HG03457 (cell line): Measurements from ENCODE around the gene DRAM2.
"Not testable (repeated sequence)": the region's sequence is repeated elsewhere in the genome, so short reads cannot be mapped to it uniquely, and the experiment has no call there.

Source experiments
- ATAC-seq: cut with Tn5 transposase; IDR thresholded peaks from one replicate; pipeline ENCODE4 v1.9.1; 2021; ENCODE audit warnings: moderate number of reproducible peaks; ENCODE audit not compliant: unreplicated experiment

DRAM2 gene

GRCh38 chr1:111084999-111085398, 54.9 kb downstream of the DRAM2 start:
- ATAC-seq, result no peak

- no peak for ATAC-seq
Observed at GRCh38 chr1:111082421-111083203, 57.3 kb downstream of the DRAM2 start.

- ATAC-seq, result not testable (repeated sequence)
Observed at GRCh38 chr1:111079329-111079728, 60.6 kb downstream of the DRAM2 start.

GRCh38 chr1:111077312-111077711, 62.6 kb downstream of the DRAM2 start:
- ATAC-seq, result not testable (repeated sequence)
